ENCODE measurements around the gene SLC4A5. TPM values are rescaled to one million over a fixed set of nuclear protein-coding genes. Genes with fewer than 3 reads are reported as not detected.

The SLC4A5 gene
- total and polyA plus RNA-seq, 2 of the 8 experiments (the other 6 are each of a cell fraction or from before 2014, with no cell fraction given): 0.42 to 0.52 TPM

- no peaks in the 10 kb centered on the region for H3K9me3 ChIP-seq (ENCODE audit: insufficient read depth in 2 of 2, low read depth in 1 of 2, low read length in 1 of 2)
- WGBS, 2 experiments (ENCODE audit: extremely low coverage in 1 of 2, insufficient coverage in 1 of 2, insufficient read length in 1 of 2, insufficient replicate concordance in 2 of 2, low coverage in 1 of 2, low lambda C conversion rate in 2 of 2, missing lambda C conversion rate in 1 of 2): 96% methylated on average over 6 of the region's 6 CpGs; no CpG with 5 or more reads in 1 of the 2 experiments
- H2BK15ac ChIP-seq (ENCODE audit: low read length): no peak overlapping the region
- H3K14ac ChIP-seq (ENCODE audit: insufficient read length): no peak overlapping the region
- DNase-seq (ENCODE audit: low read depth in 1 of 2, low spot score in 2 of 2): peak in 1 of 2 experiments; percentile 33
- H3K79me2 ChIP-seq (ENCODE audit: control insufficient read depth in 1 of 2, insufficient read depth in 2 of 2, low read length in 2 of 2): no peaks in the 10 kb centered on the region
- H3K36me3 ChIP-seq (ENCODE audit: control insufficient read depth in 2 of 4, insufficient read depth in 4 of 4, low read length in 3 of 4): no peaks in the 10 kb centered on the region; a peak in 2 of 8 replicates
- no peaks in the 10 kb centered on the region for H3K4me1 ChIP-seq (replicated peaks in 1 of 4; ENCODE audit: control insufficient read depth in 3 of 4, insufficient read depth in 4 of 4, low read length in 3 of 4)
- no peak overlapping the region for H2BK120ac ChIP-seq (replicated peaks; ENCODE audit: low read depth, low read length)
- no peak overlapping the region for H2BK12ac ChIP-seq (ENCODE audit: low read depth, low read length)
- ChIA-PET CTCF (ENCODE audit: partially characterized antibody) (interaction anchor here (0.6 to 6.9 kb wide), 40 partner anchors 10 to 254 kb away, joined by 3 to 98 read pairs (median 6); partner anchors contain the start of genes DCTN1 and SLC4A5), POLR2A (ENCODE audit: partially characterized antibody) (no interaction called here)
- H3K23me2 ChIP-seq (ENCODE audit: low read depth, low read length): peaks cover 20% of the 10 kb centered on the region; the same call in 1 of the 2 replicates
- no peaks in the 10 kb centered on the region for H3K79me1 ChIP-seq (ENCODE audit: low read depth, low read length)
- no peak for FAIRE-seq
- peaks cover 0 to 3% of the 10 kb centered on the region in 2 experiments for H4K20me1 ChIP-seq (replicated peaks in 1 of 2; ENCODE audit: control insufficient read depth in 1 of 2, insufficient read depth in 2 of 2, low read length in 2 of 2)
- no peak overlapping the region for H3K18ac ChIP-seq (ENCODE audit: extremely low read depth, low read length)
- no peak overlapping the region for H3K9ac ChIP-seq (replicated peaks in 1 of 4; ENCODE audit: extremely low read depth in 1 of 4, low read depth in 3 of 4, low read length in 3 of 4)
- no peak overlapping the region for H2BK20ac ChIP-seq (ENCODE audit: low read length)
- no peak overlapping the region for H3K56ac ChIP-seq (replicated peaks; ENCODE audit: insufficient read length, low read depth, low read length)
- no peak overlapping the region for H3K4ac ChIP-seq (replicated peaks; ENCODE audit: insufficient read length, low read depth, low read length)
- no peak overlapping the region for H4K5ac ChIP-seq (ENCODE audit: insufficient read length, low read depth, low read length)
- H4K8ac ChIP-seq (ENCODE audit: extremely low read depth, insufficient read depth, low read length): no peak overlapping the region
- H3K23ac ChIP-seq (ENCODE audit: insufficient read length): no peak overlapping the region
- H2AK5ac ChIP-seq (ENCODE audit: low read depth, low read length): no peak overlapping the region
- H4K91ac ChIP-seq (replicated peaks; ENCODE audit: insufficient read length, low read length): no peak overlapping the region
- no peak overlapping the region for H2BK5ac ChIP-seq (ENCODE audit: low read depth, low read length)
- no peaks in the 10 kb centered on the region for H3K27me3 ChIP-seq (replicated peaks in 1 of 4; ENCODE audit: control insufficient read depth in 3 of 4, extremely low read depth in 1 of 4, insufficient read depth in 3 of 4, low read length in 3 of 4)
- no peak overlapping the region for H3K4me3 ChIP-seq (ENCODE audit: extremely low read depth in 1 of 4, insufficient read depth in 2 of 4, low read depth in 3 of 4, low read length in 4 of 4)
- H2AFZ ChIP-seq (ENCODE audit: low read length): no peak overlapping the region
- no peak overlapping the region for H3K4me2 ChIP-seq (ENCODE audit: insufficient read depth in 1 of 2, low read depth in 2 of 2, low read length in 2 of 2)
- no peak overlapping the region for H3K27ac ChIP-seq (ENCODE audit: low read depth, low read length)
- TF ChIP-seq CTCF (IDR thresholded peaks at IDR 0.05; ENCODE audit: control extremely low read depth in 1 of 3, insufficient read depth in 1 of 3, low read depth in 1 of 3, low read length in 3 of 3): no peak
- TF ChIP-seq CTBP2 (IDR thresholded peaks at IDR 0.05; ENCODE audit: borderline replicate concordance, insufficient read depth, insufficient read length, low read length): no peak
- no peak for TF ChIP-seq SUZ12 (IDR thresholded peaks at IDR 0.05; ENCODE audit: low read length)
Measured at GRCh38 chr2:74333896-74334586, 9.2 kb downstream of the SLC4A5 start.

All from H1 (cell line).